SK-N-SH treated with all-trans-retinoic acid at 6 μM for 48 hours (cell line): Measurements from ENCODE around the gene FNDC1.

Experiments used
- ATAC-seq: fragments of 200-7000 bp; cut with Tn5 transposase; 3 replicates; pipeline ENCODE4 v1.9.1; 2020; ENCODE audit warnings: mild to moderate bottlenecking, moderate library complexity
- ARNTL ChIP-seq: fragments of 450-650 bp; formaldehyde crosslinking; IDR thresholded peaks from 2 replicates; pipeline ENCODE4 v1.5.0; 2020; ENCODE audit warnings: low read depth, mild to moderate bottlenecking, moderate library complexity, borderline replicate concordance
- BACH2 ChIP-seq: fragments of 250-450 bp; sonication (Bioruptor Pico); IDR thresholded peaks from 2 replicates; pipeline ENCODE4 v1.9.0; 2021; ENCODE audit warnings: mild to moderate bottlenecking, borderline replicate concordance
- CSDC2 ChIP-seq: fragments of 250-450 bp; sonication (Bioruptor Pico); IDR thresholded peaks from 2 replicates; pipeline ENCODE4 v1.5.0; 2020; ENCODE audit warnings: mild to moderate bottlenecking, moderate library complexity
- ESRRG ChIP-seq: fragments of 250-450 bp; sonication (Bioruptor Pico); IDR thresholded peaks from 2 replicates; pipeline ENCODE4 v1.6.1; 2021; ENCODE audit warnings: mild to moderate bottlenecking
- GLIS3 ChIP-seq: fragments of 250-450 bp; sonication (Bioruptor Pico); IDR thresholded peaks from 2 replicates; pipeline ENCODE4 v1.5.0; 2020; ENCODE audit warnings: mild to moderate bottlenecking, moderate library complexity
- ISL1 ChIP-seq: fragments of 250-450 bp; sonication (Bioruptor Pico); IDR thresholded peaks from 2 replicates; pipeline ENCODE4 v2.1.2; 2022; ENCODE audit warnings: mild to moderate bottlenecking, moderate library complexity
- OSR1 ChIP-seq: fragments of 250-450 bp; sonication (Bioruptor Pico); IDR thresholded peaks from 2 replicates; pipeline ENCODE4 v1.8.0; 2022; ENCODE audit warnings: moderate library complexity, mild to moderate bottlenecking, inconsistent platforms
- PPARA ChIP-seq: fragments of 250-450 bp; sonication (Bioruptor Pico); IDR thresholded peaks from 2 replicates; pipeline ENCODE4 v1.5.0; 2020; ENCODE audit warnings: mild to moderate bottlenecking, borderline replicate concordance
- RARB ChIP-seq: fragments of 250-450 bp; sonication (Bioruptor Pico); IDR thresholded peaks from 2 replicates; pipeline ENCODE4 v1.8.0; 2021; ENCODE audit warnings: mild to moderate bottlenecking, moderate library complexity
- SNAI2 ChIP-seq: fragments of 250-450 bp; sonication (Bioruptor Pico); IDR thresholded peaks from 2 replicates; pipeline ENCODE4 v1.5.0; 2020; ENCODE audit warnings: mild to moderate bottlenecking, moderate library complexity
- TCF4 ChIP-seq: fragments of 250-450 bp; sonication (Bioruptor Pico); IDR thresholded peaks from 2 replicates; pipeline ENCODE4 v1.8.0; 2021; ENCODE audit warnings: mild to moderate bottlenecking, moderate library complexity, borderline replicate concordance
- TOX ChIP-seq: fragments of 250-450 bp; sonication (Bioruptor Pico); IDR thresholded peaks from 2 replicates; pipeline ENCODE4 v1.8.0; 2021; ENCODE audit warnings: mild to moderate bottlenecking, moderate library complexity, borderline replicate concordance
- ZC3H10 ChIP-seq: fragments of 250-450 bp; sonication (Bioruptor Pico); IDR thresholded peaks from 2 replicates; pipeline ENCODE4 v1.5.1; 2021; ENCODE audit warnings: mild to moderate bottlenecking, moderate library complexity
- ZFP3 ChIP-seq: fragments of 250-450 bp; sonication (Bioruptor Pico); IDR thresholded peaks from 2 replicates; pipeline ENCODE4 v1.5.0; 2020; ENCODE audit warnings: mild to moderate bottlenecking, moderate library complexity
- ZFP30 ChIP-seq: fragments of 450-650 bp; formaldehyde crosslinking; IDR thresholded peaks from 2 replicates; pipeline ENCODE4 v1.5.0; 2022; ENCODE audit warnings: mild to moderate bottlenecking, moderate library complexity
- ZNF565 ChIP-seq: fragments of 450-650 bp; formaldehyde crosslinking; conservative IDR thresholded peaks from 2 replicates; pipeline ENCODE4 v1.5.0; 2020; ENCODE audit warnings: low read depth, mild to moderate bottlenecking, moderate library complexity
- ZNF70 ChIP-seq: fragments of 450-650 bp; formaldehyde crosslinking; IDR thresholded peaks from 2 replicates; pipeline ENCODE4 v1.5.0; 2020; ENCODE audit warnings: mild to moderate bottlenecking, moderate library complexity
- ZNF8 ChIP-seq: fragments of 450-650 bp; formaldehyde crosslinking; IDR thresholded peaks from 2 replicates; pipeline ENCODE4 v1.5.0; 2020; ENCODE audit warnings: mild to moderate bottlenecking, moderate library complexity
- TF ChIP-seq, protein P1 (sequence below): fragments of 250-450 bp; sonication (Bioruptor Pico); IDR thresholded peaks from 2 replicates; pipeline ENCODE4 v1.8.0; 2021; ENCODE audit warnings: low read depth, mild to moderate bottlenecking, moderate library complexity, borderline replicate concordance
- TF ChIP-seq, protein P2 (sequence below): fragments of 250-450 bp; sonication (Bioruptor Pico); IDR thresholded peaks from 2 replicates; pipeline ENCODE4 v1.5.0; 2020; ENCODE audit warnings: mild to moderate bottlenecking, moderate library complexity
- TF ChIP-seq, protein P3 (sequence below): fragments of 250-450 bp; sonication (Bioruptor Pico); IDR thresholded peaks from 2 replicates; pipeline ENCODE4 v1.8.0; 2020; ENCODE audit warnings: mild to moderate bottlenecking, moderate library complexity, borderline replicate concordance
- TF ChIP-seq, protein P4 (sequence below): fragments of 250-450 bp; sonication (Bioruptor Pico); IDR thresholded peaks from 2 replicates; pipeline ENCODE4 v1.5.1; 2020; ENCODE audit warnings: low read depth, mild to moderate bottlenecking, moderate library complexity
- TF ChIP-seq, protein P5 (sequence below): fragments of 250-450 bp; sonication (Bioruptor Pico); IDR thresholded peaks from 2 replicates; pipeline ENCODE4 v1.5.1; 2021; ENCODE audit warnings: mild to moderate bottlenecking, moderate library complexity

FNDC1 gene

DNA sequence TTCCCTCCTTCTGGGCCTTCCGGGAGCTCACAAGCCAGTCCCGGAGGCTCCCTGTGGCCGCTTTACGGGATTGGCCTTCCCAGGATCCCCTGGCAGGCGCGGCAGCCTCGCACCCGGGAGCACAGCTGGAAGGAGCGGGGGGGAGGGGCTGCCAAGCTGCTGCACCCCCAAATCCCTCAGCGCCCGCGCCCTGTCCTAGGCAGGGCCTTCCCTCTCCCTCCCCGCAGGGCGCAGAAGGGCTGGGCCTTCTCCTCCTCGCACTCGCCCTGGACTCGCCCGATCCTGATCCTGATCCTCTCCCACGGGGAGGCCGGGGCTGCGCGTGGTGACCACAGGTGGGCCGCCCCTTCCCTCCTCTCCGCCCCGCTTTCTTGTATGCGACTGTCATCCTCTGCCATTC, 146.4 kb downstream of the FNDC1 start:
- no peak for ATAC-seq
- TF ChIP-seq SNAI2 (CRISPR knock-in tag) (no peak), ARNTL (CRISPR knock-in tag) (no peak), ZNF8 (no peak), ESRRG (CRISPR knock-in tag) (no peak), ZNF70 (CRISPR knock-in tag) (no peak), ZNF565 (CRISPR knock-in tag) (no peak), ZC3H10 (no peak), OSR1 (CRISPR knock-in tag) (no peak), ZFP30 (CRISPR knock-in tag) (no peak), ZFP3 (no peak), TCF4 (CRISPR knock-in tag) (no peak)
- TF ChIP-seq, protein P1, sequence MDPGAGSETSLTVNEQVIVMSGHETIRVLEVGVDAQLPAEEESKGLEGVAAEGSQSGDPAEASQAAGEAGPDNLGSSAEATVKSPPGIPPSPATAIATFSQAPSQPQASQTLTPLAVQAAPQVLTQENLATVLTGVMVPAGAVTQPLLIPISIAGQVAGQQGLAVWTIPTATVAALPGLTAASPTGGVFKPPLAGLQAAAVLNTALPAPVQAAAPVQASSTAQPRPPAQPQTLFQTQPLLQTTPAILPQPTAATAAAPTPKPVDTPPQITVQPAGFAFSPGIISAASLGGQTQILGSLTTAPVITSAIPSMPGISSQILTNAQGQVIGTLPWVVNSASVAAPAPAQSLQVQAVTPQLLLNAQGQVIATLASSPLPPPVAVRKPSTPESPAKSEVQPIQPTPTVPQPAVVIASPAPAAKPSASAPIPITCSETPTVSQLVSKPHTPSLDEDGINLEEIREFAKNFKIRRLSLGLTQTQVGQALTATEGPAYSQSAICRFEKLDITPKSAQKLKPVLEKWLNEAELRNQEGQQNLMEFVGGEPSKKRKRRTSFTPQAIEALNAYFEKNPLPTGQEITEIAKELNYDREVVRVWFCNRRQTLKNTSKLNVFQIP (CRISPR knock-in tag) = no peak
- TF ChIP-seq, protein P2, sequence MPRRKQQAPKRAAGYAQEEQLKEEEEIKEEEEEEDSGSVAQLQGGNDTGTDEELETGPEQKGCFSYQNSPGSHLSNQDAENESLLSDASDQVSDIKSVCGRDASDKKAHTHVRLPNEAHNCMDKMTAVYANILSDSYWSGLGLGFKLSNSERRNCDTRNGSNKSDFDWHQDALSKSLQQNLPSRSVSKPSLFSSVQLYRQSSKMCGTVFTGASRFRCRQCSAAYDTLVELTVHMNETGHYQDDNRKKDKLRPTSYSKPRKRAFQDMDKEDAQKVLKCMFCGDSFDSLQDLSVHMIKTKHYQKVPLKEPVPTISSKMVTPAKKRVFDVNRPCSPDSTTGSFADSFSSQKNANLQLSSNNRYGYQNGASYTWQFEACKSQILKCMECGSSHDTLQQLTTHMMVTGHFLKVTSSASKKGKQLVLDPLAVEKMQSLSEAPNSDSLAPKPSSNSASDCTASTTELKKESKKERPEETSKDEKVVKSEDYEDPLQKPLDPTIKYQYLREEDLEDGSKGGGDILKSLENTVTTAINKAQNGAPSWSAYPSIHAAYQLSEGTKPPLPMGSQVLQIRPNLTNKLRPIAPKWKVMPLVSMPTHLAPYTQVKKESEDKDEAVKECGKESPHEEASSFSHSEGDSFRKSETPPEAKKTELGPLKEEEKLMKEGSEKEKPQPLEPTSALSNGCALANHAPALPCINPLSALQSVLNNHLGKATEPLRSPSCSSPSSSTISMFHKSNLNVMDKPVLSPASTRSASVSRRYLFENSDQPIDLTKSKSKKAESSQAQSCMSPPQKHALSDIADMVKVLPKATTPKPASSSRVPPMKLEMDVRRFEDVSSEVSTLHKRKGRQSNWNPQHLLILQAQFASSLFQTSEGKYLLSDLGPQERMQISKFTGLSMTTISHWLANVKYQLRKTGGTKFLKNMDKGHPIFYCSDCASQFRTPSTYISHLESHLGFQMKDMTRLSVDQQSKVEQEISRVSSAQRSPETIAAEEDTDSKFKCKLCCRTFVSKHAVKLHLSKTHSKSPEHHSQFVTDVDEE (CRISPR knock-in tag) = no peak
- TF ChIP-seq, protein P3, sequence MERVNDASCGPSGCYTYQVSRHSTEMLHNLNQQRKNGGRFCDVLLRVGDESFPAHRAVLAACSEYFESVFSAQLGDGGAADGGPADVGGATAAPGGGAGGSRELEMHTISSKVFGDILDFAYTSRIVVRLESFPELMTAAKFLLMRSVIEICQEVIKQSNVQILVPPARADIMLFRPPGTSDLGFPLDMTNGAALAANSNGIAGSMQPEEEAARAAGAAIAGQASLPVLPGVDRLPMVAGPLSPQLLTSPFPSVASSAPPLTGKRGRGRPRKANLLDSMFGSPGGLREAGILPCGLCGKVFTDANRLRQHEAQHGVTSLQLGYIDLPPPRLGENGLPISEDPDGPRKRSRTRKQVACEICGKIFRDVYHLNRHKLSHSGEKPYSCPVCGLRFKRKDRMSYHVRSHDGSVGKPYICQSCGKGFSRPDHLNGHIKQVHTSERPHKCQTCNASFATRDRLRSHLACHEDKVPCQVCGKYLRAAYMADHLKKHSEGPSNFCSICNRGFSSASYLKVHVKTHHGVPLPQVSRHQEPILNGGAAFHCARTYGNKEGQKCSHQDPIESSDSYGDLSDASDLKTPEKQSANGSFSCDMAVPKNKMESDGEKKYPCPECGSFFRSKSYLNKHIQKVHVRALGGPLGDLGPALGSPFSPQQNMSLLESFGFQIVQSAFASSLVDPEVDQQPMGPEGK (CRISPR knock-in tag) = no peak
- TF ChIP-seq, protein P4, sequence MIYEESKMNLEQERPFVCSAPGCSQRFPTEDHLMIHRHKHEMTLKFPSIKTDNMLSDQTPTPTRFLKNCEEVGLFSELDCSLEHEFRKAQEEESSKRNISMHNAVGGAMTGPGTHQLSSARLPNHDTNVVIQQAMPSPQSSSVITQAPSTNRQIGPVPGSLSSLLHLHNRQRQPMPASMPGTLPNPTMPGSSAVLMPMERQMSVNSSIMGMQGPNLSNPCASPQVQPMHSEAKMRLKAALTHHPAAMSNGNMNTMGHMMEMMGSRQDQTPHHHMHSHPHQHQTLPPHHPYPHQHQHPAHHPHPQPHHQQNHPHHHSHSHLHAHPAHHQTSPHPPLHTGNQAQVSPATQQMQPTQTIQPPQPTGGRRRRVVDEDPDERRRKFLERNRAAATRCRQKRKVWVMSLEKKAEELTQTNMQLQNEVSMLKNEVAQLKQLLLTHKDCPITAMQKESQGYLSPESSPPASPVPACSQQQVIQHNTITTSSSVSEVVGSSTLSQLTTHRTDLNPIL (CRISPR knock-in tag) = no peak

DNA sequence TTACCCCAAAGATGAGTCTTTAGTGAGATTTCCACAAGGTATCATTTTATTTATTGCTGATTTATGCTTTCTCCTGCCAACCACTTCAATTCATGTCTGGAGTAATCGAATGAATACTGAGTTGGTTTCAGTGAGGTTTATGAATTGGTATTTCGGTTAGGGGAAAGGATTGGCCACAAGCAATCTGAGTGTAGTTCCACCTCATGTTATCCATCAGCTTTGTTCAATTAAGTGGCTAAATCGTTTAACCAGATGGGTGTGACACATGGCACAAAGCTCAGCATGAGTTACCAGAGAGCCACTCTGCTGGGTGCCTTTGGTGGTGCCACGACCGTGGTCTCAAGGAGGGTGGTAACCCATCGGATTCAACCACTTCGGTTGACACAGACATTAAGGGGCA, 148.2 kb downstream of the FNDC1 start:
- TF ChIP-seq ZFP30 (CRISPR knock-in tag) = no peak
- TF ChIP-seq GLIS3 (CRISPR knock-in tag) = no peak
- TF ChIP-seq TCF4 (CRISPR knock-in tag) = no peak
- TF ChIP-seq, protein P5, sequence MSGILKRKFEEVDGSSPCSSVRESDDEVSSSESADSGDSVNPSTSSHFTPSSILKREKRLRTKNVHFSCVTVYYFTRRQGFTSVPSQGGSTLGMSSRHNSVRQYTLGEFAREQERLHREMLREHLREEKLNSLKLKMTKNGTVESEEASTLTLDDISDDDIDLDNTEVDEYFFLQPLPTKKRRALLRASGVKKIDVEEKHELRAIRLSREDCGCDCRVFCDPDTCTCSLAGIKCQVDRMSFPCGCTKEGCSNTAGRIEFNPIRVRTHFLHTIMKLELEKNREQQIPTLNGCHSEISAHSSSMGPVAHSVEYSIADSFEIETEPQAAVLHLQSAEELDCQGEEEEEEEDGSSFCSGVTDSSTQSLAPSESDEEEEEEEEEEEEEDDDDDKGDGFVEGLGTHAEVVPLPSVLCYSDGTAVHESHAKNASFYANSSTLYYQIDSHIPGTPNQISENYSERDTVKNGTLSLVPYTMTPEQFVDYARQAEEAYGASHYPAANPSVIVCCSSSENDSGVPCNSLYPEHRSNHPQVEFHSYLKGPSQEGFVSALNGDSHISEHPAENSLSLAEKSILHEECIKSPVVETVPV (CRISPR knock-in tag) = no peak
- TF ChIP-seq, protein P3 (CRISPR knock-in tag) = no peak
- TF ChIP-seq SNAI2 (CRISPR knock-in tag) = no peak
- TF ChIP-seq, protein P4 (CRISPR knock-in tag) = no peak
- no peak for TF ChIP-seq CSDC2 (CRISPR knock-in tag)
- TF ChIP-seq, protein P1 (CRISPR knock-in tag) = no peak
- no peak for TF ChIP-seq RARB
- TF ChIP-seq ESRRG (CRISPR knock-in tag) = no peak
- TF ChIP-seq ISL1 (CRISPR knock-in tag) = no peak
- TF ChIP-seq ZNF8 = no peak
- no peak for TF ChIP-seq BACH2 (CRISPR knock-in tag)
- no peak for TF ChIP-seq ZFP3
- no peak for TF ChIP-seq ZNF70 (CRISPR knock-in tag)
- no peak for TF ChIP-seq PPARA (CRISPR knock-in tag)
- no peak for TF ChIP-seq OSR1 (CRISPR knock-in tag)
- no peak for TF ChIP-seq TOX (CRISPR knock-in tag)
- no peak for TF ChIP-seq ZNF565 (CRISPR knock-in tag)
- TF ChIP-seq, all 23 proteins: peak for 0
- ATAC-seq = no peak
